ENCODE results near the gene CEP250. TPM values are rescaled to one million over a fixed set of nuclear protein-coding genes. Genes with fewer than 3 reads are reported as not detected.
A peak's percentile ranks its signal among the peaks of the same experiment; 100 is the strongest.
"Not testable (repeated sequence)": the region's sequence is repeated elsewhere in the genome, so short reads cannot be mapped to it uniquely, and the experiment has no call there.

CEP250 gene
- total RNA-seq, 1 donor from 2014 or later = 58.5 TPM

DNA sequence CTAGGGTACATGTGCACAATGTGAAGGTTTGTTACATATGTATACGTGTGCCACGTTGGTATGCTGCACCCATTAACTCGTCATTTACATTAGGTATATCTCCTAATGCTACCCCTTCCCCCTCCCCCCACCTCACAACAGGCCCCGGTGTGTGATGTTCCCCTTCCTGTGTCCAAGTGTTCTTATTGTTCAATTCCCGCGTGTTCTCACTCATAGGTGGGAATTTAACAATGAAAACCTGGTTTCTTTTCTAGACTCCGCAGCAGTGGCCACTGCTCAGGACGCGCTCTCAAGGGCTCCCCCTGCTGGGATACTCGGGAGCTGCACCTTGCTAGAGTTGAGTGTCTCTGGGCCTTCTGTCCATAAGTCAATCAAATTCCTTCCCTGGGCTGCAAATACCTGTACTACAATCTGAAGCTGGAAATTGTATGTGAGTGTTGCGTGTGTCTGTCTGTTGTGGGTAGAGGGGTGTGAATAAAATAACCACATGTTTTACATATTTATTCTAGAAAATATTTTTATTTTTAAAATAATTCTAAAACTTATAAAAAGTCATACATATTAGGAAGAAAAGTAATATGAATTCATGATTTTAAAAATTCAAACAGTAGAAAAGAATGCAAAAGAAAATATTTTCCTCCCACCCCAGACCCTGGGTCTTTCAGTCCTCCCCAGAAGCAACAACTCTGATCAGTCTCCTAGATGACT lies 8.2 kb upstream of the CEP250 start:
- Mint-ChIP-seq H3K9me3 (ENCODE audit: unreplicated experiment) (no peaks in the 10 kb centered on the region), H3K4me1 (ENCODE audit: unreplicated experiment) (peaks cover 16% of the 10 kb centered on the region), H3K36me3 (ENCODE audit: unreplicated experiment) (no peaks in the 10 kb centered on the region), H3K4me3 (ENCODE audit: unreplicated experiment) (peak overlapping the region; percentile 72), H3K27ac (ENCODE audit: unreplicated experiment) (peak overlapping the region; percentile 60), H3K27me3 (ENCODE audit: unreplicated experiment) (no peaks in the 10 kb centered on the region)
- DNase-seq (ENCODE audit: extremely low spot score, unreplicated experiment) = peak; percentile 96
- TF ChIP-seq, protein P1, sequence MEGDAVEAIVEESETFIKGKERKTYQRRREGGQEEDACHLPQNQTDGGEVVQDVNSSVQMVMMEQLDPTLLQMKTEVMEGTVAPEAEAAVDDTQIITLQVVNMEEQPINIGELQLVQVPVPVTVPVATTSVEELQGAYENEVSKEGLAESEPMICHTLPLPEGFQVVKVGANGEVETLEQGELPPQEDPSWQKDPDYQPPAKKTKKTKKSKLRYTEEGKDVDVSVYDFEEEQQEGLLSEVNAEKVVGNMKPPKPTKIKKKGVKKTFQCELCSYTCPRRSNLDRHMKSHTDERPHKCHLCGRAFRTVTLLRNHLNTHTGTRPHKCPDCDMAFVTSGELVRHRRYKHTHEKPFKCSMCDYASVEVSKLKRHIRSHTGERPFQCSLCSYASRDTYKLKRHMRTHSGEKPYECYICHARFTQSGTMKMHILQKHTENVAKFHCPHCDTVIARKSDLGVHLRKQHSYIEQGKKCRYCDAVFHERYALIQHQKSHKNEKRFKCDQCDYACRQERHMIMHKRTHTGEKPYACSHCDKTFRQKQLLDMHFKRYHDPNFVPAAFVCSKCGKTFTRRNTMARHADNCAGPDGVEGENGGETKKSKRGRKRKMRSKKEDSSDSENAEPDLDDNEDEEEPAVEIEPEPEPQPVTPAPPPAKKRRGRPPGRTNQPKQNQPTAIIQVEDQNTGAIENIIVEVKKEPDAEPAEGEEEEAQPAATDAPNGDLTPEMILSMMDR (IDR thresholded peaks at IDR 0.05) = peak; percentile 93

DNA sequence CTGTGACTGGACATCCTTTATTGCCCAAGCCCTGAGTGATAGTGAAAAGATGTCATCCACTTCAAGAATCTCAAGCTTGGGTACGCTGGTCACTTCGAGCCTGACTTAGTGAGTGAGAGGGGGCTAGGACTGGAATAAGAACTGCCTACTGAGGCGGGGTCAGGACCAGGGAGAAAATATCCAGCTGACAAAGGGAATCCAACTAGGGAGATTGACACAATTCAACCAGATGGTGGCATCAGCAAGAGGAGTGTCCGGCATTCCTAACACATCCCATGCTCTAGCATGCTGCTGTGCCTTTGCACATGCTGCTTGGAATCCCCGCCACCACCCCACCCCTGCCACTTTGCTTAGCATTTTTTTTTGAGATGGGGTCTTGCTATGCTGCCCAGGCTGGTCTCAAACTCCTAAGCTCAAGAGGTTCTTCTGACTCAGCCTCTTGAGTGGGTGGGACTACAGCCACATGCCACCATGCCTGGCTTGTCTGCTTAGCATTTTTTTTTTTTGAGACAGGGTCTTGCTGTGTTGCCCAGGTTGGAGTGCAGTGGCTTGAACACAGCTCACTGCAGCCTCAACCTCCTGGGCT lies 6.5 kb upstream of the CEP250 start:
- no peaks in the 10 kb centered on the region for H3K9me3 Mint-ChIP-seq (ENCODE audit: unreplicated experiment)
- no peaks in the 10 kb centered on the region for H3K36me3 Mint-ChIP-seq (ENCODE audit: unreplicated experiment)
- peaks cover 12% of the 10 kb centered on the region for H3K4me1 Mint-ChIP-seq (ENCODE audit: unreplicated experiment)
- TF ChIP-seq, protein P1 (IDR thresholded peaks at IDR 0.05) = no peak
- H3K27me3 Mint-ChIP-seq (ENCODE audit: unreplicated experiment) = no peaks in the 10 kb centered on the region
- no peak for DNase-seq (ENCODE audit: extremely low spot score, unreplicated experiment)
- H3K4me3 Mint-ChIP-seq (ENCODE audit: unreplicated experiment) = no peak overlapping the region
- H3K27ac Mint-ChIP-seq (ENCODE audit: unreplicated experiment) = no peak overlapping the region

DNA sequence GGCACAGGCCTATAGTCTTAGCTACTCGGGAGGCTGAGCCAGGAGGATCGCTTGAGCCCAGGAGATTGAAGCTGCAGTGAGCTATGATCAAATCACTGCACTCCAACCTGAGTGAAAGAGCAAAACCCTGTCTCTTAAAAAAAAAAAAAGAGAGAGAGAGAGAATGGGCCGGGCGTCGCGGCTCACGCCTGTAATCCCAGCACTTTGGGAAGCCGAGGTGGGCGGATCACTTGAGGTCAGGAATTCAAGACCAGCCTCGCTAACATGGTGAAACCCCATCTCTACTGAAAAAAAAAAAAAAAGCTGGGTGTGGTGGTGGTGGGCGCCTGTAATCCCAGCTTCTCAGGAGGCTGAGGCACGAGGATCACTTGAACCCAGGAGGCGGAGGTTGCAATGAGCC lies 5.5 kb upstream of the CEP250 start:
- peaks cover 16% of the 10 kb centered on the region for H3K4me1 Mint-ChIP-seq (ENCODE audit: unreplicated experiment)
- H3K27me3 Mint-ChIP-seq (ENCODE audit: unreplicated experiment); H3K27ac Mint-ChIP-seq (ENCODE audit: unreplicated experiment); H3K9me3 Mint-ChIP-seq (ENCODE audit: unreplicated experiment); H3K36me3 Mint-ChIP-seq (ENCODE audit: unreplicated experiment); H3K4me3 Mint-ChIP-seq (ENCODE audit: unreplicated experiment); DNase-seq (ENCODE audit: extremely low spot score, unreplicated experiment): not testable (repeated sequence)

DNA sequence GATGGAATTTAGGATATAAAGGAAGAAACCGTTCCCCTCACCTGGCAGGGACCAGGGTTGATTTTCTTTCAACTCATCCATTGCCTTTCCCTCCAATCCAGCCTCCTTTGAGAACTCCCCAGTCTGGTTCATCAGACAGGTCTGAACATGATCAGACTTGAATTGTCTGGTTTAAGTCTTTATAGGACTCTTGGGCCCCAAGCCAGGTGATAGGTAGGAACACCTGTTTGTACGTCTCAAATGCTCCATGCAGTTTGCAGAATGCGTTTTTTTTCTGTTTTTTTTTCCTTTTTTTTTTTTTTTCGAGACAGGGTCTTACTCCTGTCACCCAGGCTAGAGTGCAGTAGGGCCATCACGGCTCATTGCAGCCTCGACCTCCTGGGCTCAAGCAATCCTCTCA lies 4.1 kb upstream of the CEP250 start:
- no peaks in the 10 kb centered on the region for H3K27me3 Mint-ChIP-seq (ENCODE audit: unreplicated experiment)
- H3K36me3 Mint-ChIP-seq (ENCODE audit: unreplicated experiment) = no peaks in the 10 kb centered on the region
- no peak overlapping the region for H3K4me3 Mint-ChIP-seq (ENCODE audit: unreplicated experiment)
- TF ChIP-seq, protein P1 (IDR thresholded peaks at IDR 0.05) = no peak
- peaks cover 23% of the 10 kb centered on the region for H3K4me1 Mint-ChIP-seq (ENCODE audit: unreplicated experiment)
- DNase-seq (ENCODE audit: extremely low spot score, unreplicated experiment) = no peak
- H3K9me3 Mint-ChIP-seq (ENCODE audit: unreplicated experiment) = no peaks in the 10 kb centered on the region
- H3K27ac Mint-ChIP-seq (ENCODE audit: unreplicated experiment) = no peak overlapping the region

DNA sequence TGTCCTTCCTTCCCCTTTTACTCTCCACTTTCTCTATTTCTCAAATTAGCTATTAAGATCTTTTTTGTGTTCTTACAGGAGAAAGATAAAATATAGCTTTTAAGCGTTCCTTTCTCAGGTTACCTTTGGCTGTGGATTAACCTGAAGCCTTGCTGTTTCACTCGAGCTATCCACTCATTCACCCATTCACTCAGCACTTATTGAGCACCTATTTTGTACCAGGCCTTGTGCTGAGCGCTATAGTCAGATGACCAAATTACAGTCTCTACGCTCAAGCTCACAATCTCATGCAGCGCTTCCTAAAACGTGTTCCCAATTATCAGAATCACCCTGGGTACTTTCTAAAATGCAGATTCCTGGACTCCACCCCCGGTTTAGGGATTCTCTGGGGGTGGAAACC lies 1.8 kb upstream of the CEP250 start:
- DNase-seq (ENCODE audit: extremely low spot score, unreplicated experiment) = no peak

DNA sequence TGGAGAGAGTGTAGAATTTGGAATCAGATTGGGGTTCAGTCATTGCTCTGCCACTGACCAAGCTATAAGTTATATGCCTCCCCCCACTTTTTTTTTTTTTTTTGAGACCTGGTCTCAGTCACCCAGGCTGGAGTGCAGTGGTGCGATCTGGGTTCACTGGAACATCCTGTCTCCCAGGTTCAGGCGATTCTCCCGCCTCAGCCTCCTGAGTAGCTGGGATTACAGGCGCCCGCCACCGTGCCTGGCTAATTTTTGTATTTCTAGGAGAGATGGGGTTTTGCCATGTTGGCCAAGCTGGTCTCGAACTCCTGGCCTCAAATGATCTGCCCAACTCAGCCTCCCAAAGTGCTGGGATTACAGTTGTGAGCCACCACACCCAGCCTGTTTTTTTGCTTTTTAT lies 1.3 kb downstream of the CEP250 start:
- Mint-ChIP-seq H3K4me3 (ENCODE audit: unreplicated experiment) (peak overlapping the region; percentile 91), H3K4me1 (ENCODE audit: unreplicated experiment) (peaks cover 40% of the 10 kb centered on the region)
- H3K36me3 Mint-ChIP-seq (ENCODE audit: unreplicated experiment); DNase-seq (ENCODE audit: extremely low spot score, unreplicated experiment); H3K9me3 Mint-ChIP-seq (ENCODE audit: unreplicated experiment); H3K27ac Mint-ChIP-seq (ENCODE audit: unreplicated experiment); H3K27me3 Mint-ChIP-seq (ENCODE audit: unreplicated experiment): not testable (repeated sequence)

More for the DNA sequence above, 1.8 kb upstream of the CEP250 start:
- Mint-ChIP-seq H3K9me3 (ENCODE audit: unreplicated experiment) (no peaks in the 10 kb centered on the region), H3K36me3 (ENCODE audit: unreplicated experiment) (peaks cover 1% of the 10 kb centered on the region), H3K27ac (ENCODE audit: unreplicated experiment) (peak overlapping the region; percentile 99), H3K4me1 (ENCODE audit: unreplicated experiment) (peaks cover 36% of the 10 kb centered on the region), H3K27me3 (ENCODE audit: unreplicated experiment) (no peaks in the 10 kb centered on the region), H3K4me3 (ENCODE audit: unreplicated experiment) (peak overlapping the region; percentile 91)
- TF ChIP-seq, protein P1 (IDR thresholded peaks at IDR 0.05) = no peak

DNA sequence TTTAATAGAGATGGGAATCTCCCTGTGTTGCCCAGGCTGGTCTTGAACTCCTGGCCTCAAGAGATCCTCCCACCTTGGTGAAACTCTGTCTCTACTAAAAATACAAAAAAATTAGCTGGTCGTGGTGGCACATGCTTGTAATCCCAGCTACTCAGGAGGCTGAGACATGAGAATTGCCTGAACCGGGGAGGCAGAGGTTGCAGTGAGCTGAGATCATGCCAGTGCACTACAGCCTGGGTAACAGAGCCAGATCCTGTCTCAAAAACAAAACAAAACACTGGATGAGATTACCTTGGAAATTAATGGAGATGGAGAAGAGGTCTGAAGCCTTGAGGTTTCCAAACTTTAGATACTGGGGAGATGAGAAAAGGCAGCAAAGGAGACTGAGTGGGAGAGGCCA lies 2.1 kb downstream of the CEP250 start:
- not testable (repeated sequence) for H3K9me3 Mint-ChIP-seq (ENCODE audit: unreplicated experiment); DNase-seq (ENCODE audit: extremely low spot score, unreplicated experiment); H3K4me3 Mint-ChIP-seq (ENCODE audit: unreplicated experiment); H3K27me3 Mint-ChIP-seq (ENCODE audit: unreplicated experiment); H3K36me3 Mint-ChIP-seq (ENCODE audit: unreplicated experiment); H3K27ac Mint-ChIP-seq (ENCODE audit: unreplicated experiment)
- H3K4me1 Mint-ChIP-seq (ENCODE audit: unreplicated experiment) = peaks cover 42% of the 10 kb centered on the region

Measured in osteocyte (in vitro differentiated cells).